Loucy (cell line): Measurements from ENCODE around the gene RGL4.
A peak's percentile ranks its signal among the peaks of the same experiment; 100 is the strongest.

ENCODE experiments used
- H2AFZ ChIP-seq: fragments of 200-600 bp; sonication (generic); 2 replicates; pipeline ENCODE4 v1.6.0; 2016; ENCODE audit warnings: antibody characterized with exemption, mild to moderate bottlenecking, low read length, moderate library complexity
- H3F3A ChIP-seq: fragments of 200-600 bp; 2 replicates; pipeline ENCODE4 v1.6.0; 2016; ENCODE audit warnings: antibody characterized with exemption, low read depth, mild to moderate bottlenecking
- H3K27me3 ChIP-seq: fragments of 200-600 bp; sonication (generic); 2 replicates; pipeline ENCODE4 v1.6.1; 2014; ENCODE audit warnings: low read length, mild to moderate bottlenecking; ENCODE audit not compliant: insufficient read depth, poor library complexity, severe bottlenecking
- H3K36me3 ChIP-seq: fragments of 200-600 bp; sonication (generic); 2 replicates; pipeline ENCODE4 v1.6.1; 2016; ENCODE audit warnings: low read length; ENCODE audit not compliant: insufficient read depth
- H3K4me1 ChIP-seq: fragments of 200-600 bp; sonication (generic); 2 replicates; pipeline ENCODE4 v1.5.1; 2014; ENCODE audit warnings: low read length, mild to moderate bottlenecking; ENCODE audit not compliant: insufficient read depth, poor library complexity, severe bottlenecking
- H3K4me2 ChIP-seq: fragments of 200-600 bp; sonication (generic); 2 replicates; pipeline ENCODE4 v1.6.0; 2014; ENCODE audit warnings: antibody characterized with exemption, low read length, low read depth, mild to moderate bottlenecking; ENCODE audit not compliant: poor library complexity, severe bottlenecking
- H3K4me3 ChIP-seq: fragments of 200-600 bp; sonication (generic); 2 replicates; pipeline ENCODE4 v1.5.1; 2014; ENCODE audit warnings: low read length, mild to moderate bottlenecking, mixed read lengths; ENCODE audit not compliant: poor library complexity, severe bottlenecking
- H3K79me2 ChIP-seq: fragments of 200-600 bp; sonication (generic); 2 replicates; pipeline ENCODE4 v1.6.1; 2014; ENCODE audit warnings: low read length; ENCODE audit not compliant: insufficient read depth
- H3K9ac ChIP-seq: fragments of 200-600 bp; sonication (generic); 2 replicates; pipeline ENCODE4 v1.6.0; 2014; ENCODE audit warnings: mild to moderate bottlenecking, low read depth, low read length, moderate library complexity; ENCODE audit not compliant: poor library complexity, severe bottlenecking
- H3K9me2 ChIP-seq: fragments of 200-600 bp; sonication (generic); replicated peaks from 2 replicates; pipeline ENCODE4 v1.6.1; 2016; ENCODE audit warnings: low read depth, low read length, mixed read lengths
- H3K9me3 ChIP-seq: fragments of 200-600 bp; sonication (generic); 2 replicates; pipeline ENCODE4 v1.6.1; 2014; ENCODE audit warnings: mild to moderate bottlenecking, antibody characterized with exemption, low read length, low read depth; ENCODE audit not compliant: insufficient read depth
- H4K20me1 ChIP-seq: fragments of 200-600 bp; sonication (generic); 2 replicates; pipeline ENCODE4 v1.6.0; 2014; ENCODE audit warnings: antibody characterized with exemption, low read length, mild to moderate bottlenecking; ENCODE audit not compliant: insufficient read depth, poor library complexity, severe bottlenecking
- CTCF ChIP-seq: fragments of 200-600 bp; sonication (generic); conservative IDR thresholded peaks from 2 replicates; pipeline ENCODE4 v1.5.1; 2014; ENCODE audit warnings: mild to moderate bottlenecking, antibody characterized with exemption, low read length
- EZH2phosphoT487 ChIP-seq: fragments of 200-600 bp; IDR thresholded peaks from 2 replicates; pipeline ENCODE4 v1.6.1; 2018; ENCODE audit warnings: antibody characterized with exemption, mild to moderate bottlenecking, moderate library complexity, borderline replicate concordance

RGL4 gene

GRCh38 chr22:23705358-23705757 lies 14.5 kb downstream of the RGL4 start:
- Histone ChIP-seq H3K79me2 (peaks cover 66% of the 10 kb centered on the region), H3K9me2 (no peaks in the 10 kb centered on the region), H3K9ac (no peak overlapping the region), H3F3A (peaks cover 4% of the 10 kb centered on the region; the same call in 1 of the 2 replicates), H3K4me2 (peak overlapping the region; percentile 13), H3K4me3 (no peak overlapping the region), H3K4me1 (peaks cover 40% of the 10 kb centered on the region), H3K36me3 (peaks cover 65% of the 10 kb centered on the region; the same call in 1 of the 2 replicates), H3K9me3 (no peaks in the 10 kb centered on the region), H4K20me1 (peaks cover 8% of the 10 kb centered on the region), H3K27me3 (no peaks in the 10 kb centered on the region), H2AFZ (no peak overlapping the region)
- no peak for TF ChIP-seq EZH2phosphoT487
- no peak for TF ChIP-seq CTCF

GRCh38 chr22:23708270-23708669 lies 17.5 kb downstream of the RGL4 start:
- Histone ChIP-seq H3K9me2 (no peaks in the 10 kb centered on the region), H3K9me3 (no peaks in the 10 kb centered on the region), H3K79me2 (peaks cover 51% of the 10 kb centered on the region), H3K4me3 (no peak overlapping the region), H3K4me1 (peaks cover 31% of the 10 kb centered on the region), H2AFZ (no peak overlapping the region), H3K9ac (no peak overlapping the region), H4K20me1 (peaks cover 8% of the 10 kb centered on the region), H3K4me2 (no peak overlapping the region), H3K36me3 (peaks cover 50% of the 10 kb centered on the region; the same call in 1 of the 2 replicates), H3K27me3 (no peaks in the 10 kb centered on the region), H3F3A (peaks cover 4% of the 10 kb centered on the region; the same call in 1 of the 2 replicates)
- TF ChIP-seq CTCF, result no peak

GRCh38 chr22:23709107-23709506 lies 18.3 kb downstream of the RGL4 start:
- Histone ChIP-seq H3K9me3 (no peaks in the 10 kb centered on the region), H4K20me1 (peaks cover 8% of the 10 kb centered on the region), H3K36me3 (peaks cover 47% of the 10 kb centered on the region; the same call in 1 of the 2 replicates), H3K79me2 (peaks cover 44% of the 10 kb centered on the region), H3K4me2 (no peak overlapping the region), H3K4me1 (peaks cover 29% of the 10 kb centered on the region), H3K9me2 (no peaks in the 10 kb centered on the region), H2AFZ (no peak overlapping the region), H3K27me3 (no peaks in the 10 kb centered on the region), H3F3A (peaks cover 4% of the 10 kb centered on the region; the same call in 1 of the 2 replicates), H3K4me3 (no peak overlapping the region), H3K9ac (no peak overlapping the region)
- TF ChIP-seq CTCF (no peak), EZH2phosphoT487 (no peak)
